GM23248 (cell line): ENCODE measurements around the gene ARRDC5.
"Not testable (repeated sequence)": the region's sequence is repeated elsewhere in the genome, so short reads cannot be mapped to it uniquely, and the experiment has no call there.

ENCODE experiments used
- EZH2 ChIP-seq: fragments of 200-600 bp; sonication (generic); IDR thresholded peaks from 2 replicates; pipeline ENCODE4 v1.6.1; 2018; ENCODE audit warnings: antibody characterized with exemption, mild to moderate bottlenecking; ENCODE audit not compliant: insufficient read depth, poor library complexity, severe bottlenecking
- EZH2phosphoT487 ChIP-seq: fragments of 200-600 bp; sonication (generic); IDR thresholded peaks from 2 replicates; pipeline ENCODE4 v1.6.1; 2018; ENCODE audit warnings: antibody characterized with exemption, moderate library complexity, mild to moderate bottlenecking, low read depth; ENCODE audit not compliant: insufficient read depth

DNA sequence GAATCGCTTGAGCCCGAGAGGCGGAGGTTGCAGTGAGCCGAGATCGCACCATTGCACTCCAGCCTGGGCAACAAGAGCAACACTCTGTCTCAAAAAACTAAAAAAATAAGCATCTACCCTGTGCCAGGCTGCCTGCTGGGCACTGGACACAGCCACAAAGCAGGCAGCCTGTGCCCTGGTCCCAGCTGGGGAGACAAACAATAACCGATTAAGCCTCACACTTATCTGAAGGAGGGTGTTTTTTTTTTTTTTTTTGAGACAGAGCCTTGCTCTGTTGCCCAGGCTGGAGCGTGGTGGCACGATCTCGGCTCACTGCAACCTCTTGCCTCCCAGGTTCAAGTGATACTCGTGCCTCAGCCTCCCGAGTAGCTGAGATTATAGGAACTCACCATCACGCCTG lies 46.2 kb downstream of the ARRDC5 start:
- not testable (repeated sequence) for TF ChIP-seq EZH2phosphoT487, EZH2
